AG04450 (cell line): Measurements from ENCODE around the gene FCAMR. TPM values are rescaled to one million over a fixed set of nuclear protein-coding genes. Genes with fewer than 3 reads are reported as not detected.

Experiments
- CTCF ChIA-PET: fragments of 300-600, 350-600 bp; formaldehyde crosslinking; extraction: SDS; loops from one replicate; lab custom pipeline; 2022; ENCODE audit warnings: antibody characterized with exemption, inconsistent platforms; lab: Charles Lee
- POLR2A ChIA-PET: fragments of 350-600 bp; formaldehyde crosslinking; extraction: SDS; loops from one replicate; lab custom pipeline; 2021; ENCODE audit warnings: antibody characterized with exemption, inconsistent platforms; lab: Yijun Ruan, JAX
- DNase-seq: peaks from one replicate; pipeline ENCODE4 v3.0.0-alpha.2; 2011; ENCODE audit warnings: low read depth, low spot score
- H3K27ac ChIP-seq: one replicate; pipeline ENCODE4 v1.5.1; 2012; ENCODE audit warnings: low read depth, low read length, control low read depth
- H3K27me3 ChIP-seq: one replicate; pipeline ENCODE4 v1.6.0; 2012; ENCODE audit warnings: low read length; ENCODE audit not compliant: control insufficient read depth, insufficient read depth
- H3K4me3 ChIP-seq: 2 replicates; pipeline ENCODE4 v1.5.1; 2011; ENCODE audit warnings: mild to moderate bottlenecking, low read depth, low read length, control low read depth
- H3K9me3 ChIP-seq: 2 replicates; pipeline ENCODE4 v1.5.1; 2012; ENCODE audit warnings: low read length; ENCODE audit not compliant: control insufficient read depth, insufficient read depth
- CTCF ChIP-seq: IDR thresholded peaks from 2 replicates; pipeline ENCODE4 v1.5.1; 2011; ENCODE audit warnings: low read depth, low read length, control low read depth, inconsistent platforms
- polyA plus RNA-seq: library from polyadenylated mRNA; depleted of rRNA; stranded (reverse); fragments of >200 nt; gene quantifications from 2 replicates; pipeline ENCODE4 v1.2.3, GENCODE V29; 2011; rRNA removed

The FCAMR gene
- polyA plus RNA-seq, 1 experiment, result not detected

- ChIA-PET CTCF (interaction anchor here (0.6 to 6.0 kb wide), 59 partner anchors 8 to 494 kb away, joined by 3 to 147 read pairs (median 8); partner anchors contain the start of genes C1orf116, DYRK3, EIF2D and IL10), POLR2A (no interaction called here)
- DNase-seq, result no peak
- Histone ChIP-seq H3K27ac (no peak overlapping the region), H3K9me3 (peaks cover 8% of the 10 kb centered on the region; the same call in 1 of the 2 replicates), H3K4me3 (no peak overlapping the region), H3K27me3 (peaks cover 12% of the 10 kb centered on the region)
- TF ChIP-seq CTCF, result peak; percentile 86
Observed at GRCh38 chr1:206911064-206911663, 59.1 kb downstream of the FCAMR start.

DNA sequence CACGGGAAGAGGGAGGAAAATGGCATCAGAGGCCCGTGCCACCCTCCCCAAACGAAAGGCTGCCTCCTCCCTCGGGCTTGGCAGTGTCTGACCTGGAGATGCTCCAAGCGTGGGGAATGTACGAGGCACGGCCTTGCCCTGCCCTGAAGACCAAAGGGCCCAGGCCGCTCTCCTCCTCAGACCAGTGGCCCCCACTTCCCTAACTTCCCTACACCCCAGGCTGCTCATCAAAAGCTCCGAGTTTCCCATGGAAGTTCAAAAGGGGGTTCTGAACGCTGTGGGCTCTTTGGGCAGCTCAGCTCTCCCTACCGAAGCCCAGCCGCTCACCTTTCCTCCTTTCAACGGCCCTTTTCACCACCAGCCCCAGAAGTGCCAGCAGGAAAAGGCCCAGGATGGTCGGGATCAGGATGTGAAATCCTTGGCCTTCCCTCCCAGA, 60.4 kb downstream of the FCAMR start:
- Histone ChIP-seq H3K27ac (no peak overlapping the region), H3K9me3 (peaks cover 8% of the 10 kb centered on the region; the same call in 1 of the 2 replicates), H3K27me3 (peaks cover 6% of the 10 kb centered on the region), H3K4me3 (peak overlapping the region; percentile 58)
- no peak for TF ChIP-seq CTCF
- ChIA-PET CTCF (interaction anchor here (0.6 to 4.9 kb wide), 17 partner anchors 10 to 297 kb away, joined by 3 to 50 read pairs (median 5); partner anchors contain the start of gene IL20), POLR2A (interaction anchor here (1.1 kb wide), 1 partner anchor 63 kb away, joined by 4 read pairs; no protein-coding TSS in a partner anchor)
- DNase-seq, result no peak

DNA sequence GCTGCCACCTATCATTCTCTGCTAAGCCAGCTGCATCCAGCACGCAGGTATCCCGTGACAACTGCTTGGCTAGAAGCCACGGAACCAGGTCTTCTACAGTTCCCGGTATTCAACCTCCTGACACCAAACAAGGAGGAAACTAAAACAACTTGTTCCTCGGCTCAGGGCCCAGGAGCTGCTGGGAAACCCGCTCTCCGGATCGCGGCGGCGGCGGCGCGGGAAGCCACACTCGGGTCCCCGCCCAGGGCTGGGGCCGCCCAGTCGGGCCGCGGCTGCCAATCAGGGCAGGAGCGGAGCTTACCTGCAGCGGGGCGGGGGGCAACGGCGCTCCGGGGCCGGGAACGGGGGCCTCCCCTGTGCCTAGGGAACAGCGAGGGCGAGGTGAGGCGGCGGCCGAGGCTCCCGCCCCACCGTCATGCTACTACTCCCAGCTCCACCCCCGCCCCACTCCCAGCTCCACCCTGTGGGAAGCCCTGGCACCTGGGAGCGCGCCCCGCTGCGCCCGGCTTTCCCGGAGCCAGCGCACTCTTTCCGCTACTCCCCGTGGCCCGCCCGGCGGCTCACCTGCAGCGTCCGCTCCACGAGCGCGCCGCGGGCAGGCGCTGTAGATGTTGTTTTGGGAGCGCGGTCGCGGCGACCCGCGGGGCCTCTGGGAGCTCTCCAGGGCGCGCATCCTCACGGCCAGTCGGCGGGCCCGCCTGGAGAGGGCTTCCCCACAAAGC, 60.9 kb downstream of the FCAMR start:
- peaks cover 8% of the 10 kb centered on the region; the same call in 1 of the 2 replicates for H3K9me3 ChIP-seq
- ChIA-PET POLR2A (interaction anchor here (1.1 kb wide), 1 partner anchor 63 kb away, joined by 4 read pairs; no protein-coding TSS in a partner anchor), CTCF (interaction anchor here (0.6 to 4.9 kb wide), 21 partner anchors 9 to 296 kb away, joined by 3 to 50 read pairs (median 5); partner anchors contain the start of gene IL20)
- no peak for TF ChIP-seq CTCF
- no peak for DNase-seq
- H3K27ac ChIP-seq, result no peak overlapping the region
- H3K27me3 ChIP-seq, result peaks cover 6% of the 10 kb centered on the region
- peak overlapping the region; percentile 58 for H3K4me3 ChIP-seq

- no peaks in the 10 kb centered on the region for H3K27me3 ChIP-seq
- no peak for DNase-seq
- ChIA-PET POLR2A (interaction anchor here (1.0 kb wide), 1 partner anchor 12 kb away, joined by 5 read pairs; no protein-coding TSS in a partner anchor), CTCF (interaction anchor here (0.6 to 4.9 kb wide), 11 partner anchors 20 to 277 kb away, joined by 3 to 50 read pairs (median 7); partner anchors contain the start of gene IL20)
- H3K4me3 ChIP-seq, result no peak overlapping the region
- H3K9me3 ChIP-seq, result peaks cover 8% of the 10 kb centered on the region; the same call in 1 of the 2 replicates
- no peak for TF ChIP-seq CTCF
- no peak overlapping the region for H3K27ac ChIP-seq
Observed at GRCh38 chr1:206908038-206908437, 62.2 kb downstream of the FCAMR start.

Other genes with a start within 250 kb of the FCAMR start
- gene IL19, start 199.7 kb downstream of the FCAMR start, polyA plus RNA-seq, result 0.07 TPM in 1 of 2 replicates, not detected in the other
- not detected in 2 replicates for gene IL10, start 198.0 kb downstream of the FCAMR start, polyA plus RNA-seq
- gene IL20, start 104.8 kb downstream of the FCAMR start, polyA plus RNA-seq, result not detected in 2 replicates
- 0.60 and 0.73 TPM in 2 replicates for gene IL24, start 73.0 kb downstream of the FCAMR start, polyA plus RNA-seq
- 1.1 and 1.2 TPM in 2 replicates for gene FCMR, start 48.5 kb downstream of the FCAMR start, polyA plus RNA-seq
- not detected in 2 replicates for gene PIGR, start 24.0 kb downstream of the FCAMR start, polyA plus RNA-seq
- not detected in 2 replicates for gene C1orf116, start 62.3 kb upstream of the FCAMR start, polyA plus RNA-seq
- gene YOD1, start 80.7 kb upstream of the FCAMR start, polyA plus RNA-seq, result 2.5 and 3.2 TPM in 2 replicates
- gene PFKFB2, start 82.8 kb upstream of the FCAMR start, polyA plus RNA-seq, result 1.7 TPM in 2 replicates
- gene C4BPB, start 118.4 kb upstream of the FCAMR start, polyA plus RNA-seq, result not detected in 2 replicates
- gene C4BPA, start 133.8 kb upstream of the FCAMR start, polyA plus RNA-seq, result not detected in 2 replicates